HCT116 (cell line): Measurements from ENCODE around the gene SPRY4. TPM values are rescaled to one million over a fixed set of nuclear protein-coding genes. Genes with fewer than 3 reads are reported as not detected.

Experiments used
- ATAC-seq: fragments of 200-7000 bp; cut with Tn5 transposase; 2 replicates; pipeline ENCODE4 v1.9.1; 2020; ENCODE audit warnings: mild to moderate bottlenecking, moderate library complexity
- BruUV-seq: library from RNA; stranded (reverse); fragments of 400-500 nt; replicated peaks from 2 replicates; lab custom pipeline; 2021; lab: Mats Ljungman, UMichigan
- CTCF ChIA-PET: fragments of 300-600 bp; sonication (Branson Sonifier 250); formaldehyde crosslinking; loops from one replicate; lab custom pipeline; 2021; ENCODE audit warnings: antibody characterized with exemption; lab: Charles Lee
- POLR2A ChIA-PET: fragments of 300-600, 350-600 bp; sonication (Branson Sonifier 250); formaldehyde crosslinking; loops from one replicate; lab custom pipeline; 2021; ENCODE audit warnings: antibody characterized with exemption; lab: Charles Lee
- RAD21 ChIA-PET, 2 experiments: fragments of 300-600 bp; sonication (Branson Sonifier 250); formaldehyde crosslinking; loops; one replicate each; lab custom pipeline; 2023; ENCODE audit warnings: low total read pairs in 2 of 2; ENCODE audit not compliant: uncharacterized antibody in 2 of 2, unreplicated experiment in 2 of 2, low non-redundant PET in 1 of 2; lab: Charles Lee
- DNase-seq: peaks from one replicate; pipeline ENCODE4 v3.0.0-alpha.2; 2010; ENCODE audit warnings: low read depth, low spot score
- H2AFZ ChIP-seq: fragments of 200-600 bp; shearing (Covaris generic), sonication (generic); 2 replicates; pipeline ENCODE4 v1.6.1; 2017; ENCODE audit warnings: low read depth, mixed run types, mixed read lengths, antibody characterized with exemption, low read length; ENCODE audit not compliant: poor library complexity, severe bottlenecking
- H3K27ac ChIP-seq: 2 replicates; pipeline ENCODE4 v1.5.1; 2012; ENCODE audit warnings: low read depth, low read length
- H3K27me3 ChIP-seq: fragments of 200-600 bp; sonication (generic); 2 replicates; pipeline ENCODE4 v1.6.1; 2016; ENCODE audit warnings: mixed run types, low read length, mixed read lengths; ENCODE audit not compliant: insufficient read depth
- H3K36me3 ChIP-seq, 2 experiments: fragments of 200-500 bp in 1 of 2; fragments of 200-600 bp in 1 of 2; sonication (Bioruptor generic) in 1 of 2; sonication (generic) in 1 of 2; 2 replicates each; pipeline versions ENCODE4 v1.5.1 to v1.6.1; 2014 to 2016; ENCODE audit warnings: low read length in 2 of 2, inconsistent platforms in 1 of 2, mixed read lengths in 1 of 2, mixed run types in 1 of 2; ENCODE audit not compliant: insufficient read depth in 2 of 2, control insufficient read depth in 1 of 2
- H3K4me1 ChIP-seq, 2 experiments: fragments of 200-600 bp in 1 of 2; sonication (generic) in 1 of 2; 2 replicates each; pipeline versions ENCODE4 v1.5.1 to v1.6.1; 2012 to 2017; ENCODE audit warnings: low read length in 2 of 2, inconsistent platforms in 1 of 2, mild to moderate bottlenecking in 1 of 2, mixed read lengths in 1 of 2, mixed run types in 1 of 2, moderate library complexity in 1 of 2; ENCODE audit not compliant: insufficient read depth in 2 of 2, control insufficient read depth in 1 of 2
- H3K4me2 ChIP-seq: fragments of 200-600 bp; sonication (generic); 2 replicates; pipeline ENCODE4 v1.6.1; 2017; ENCODE audit warnings: mixed run types, low read length, mixed read lengths
- H3K4me3 ChIP-seq, 2 experiments: fragments of 200-600 bp in 1 of 2; sonication (generic) in 1 of 2; replicated peaks in 1 of 2; 2 replicates each; pipeline ENCODE4 v1.5.1; 2011 to 2016; ENCODE audit warnings: low read length in 2 of 2, control low read depth in 1 of 2, low read depth in 1 of 2, mild to moderate bottlenecking in 1 of 2, mixed read lengths in 1 of 2, mixed run types in 1 of 2
- H3K79me2 ChIP-seq: fragments of 200-600 bp; sonication (generic); 2 replicates; pipeline ENCODE4 v1.6.1; 2017; ENCODE audit warnings: mild to moderate bottlenecking, mixed run types, low read length, moderate library complexity, mixed read lengths; ENCODE audit not compliant: insufficient read depth
- H3K9ac ChIP-seq: fragments of 200-600 bp; sonication (generic); 2 replicates; pipeline ENCODE4 v1.6.1; 2016; ENCODE audit warnings: low read length, mixed read lengths
- H3K9me2 ChIP-seq: fragments of 200-600 bp; sonication (generic), shearing (Covaris generic); 2 replicates; pipeline ENCODE4 v1.6.1; 2017; ENCODE audit warnings: mixed run types, mild to moderate bottlenecking, moderate library complexity; ENCODE audit not compliant: insufficient read depth
- H3K9me3 ChIP-seq, 2 experiments: fragments of 200-500 bp in 1 of 2; fragments of 200-600 bp in 1 of 2; sonication (Bioruptor generic) in 1 of 2; sonication (generic) in 1 of 2; 2 replicates each; pipeline ENCODE4 v1.6.1; 2014 to 2017; ENCODE audit warnings: low read length in 2 of 2, mixed read lengths in 2 of 2, inconsistent platforms in 1 of 2, low read depth in 1 of 2, mild to moderate bottlenecking in 1 of 2, mixed run types in 1 of 2, moderate library complexity in 1 of 2; ENCODE audit not compliant: control insufficient read depth in 1 of 2, insufficient read depth in 1 of 2
- H4K20me1 ChIP-seq: fragments of 200-600 bp; sonication (generic), shearing (Covaris generic); 2 replicates; pipeline ENCODE4 v1.6.1; 2017; ENCODE audit warnings: mixed run types, mild to moderate bottlenecking, moderate library complexity; ENCODE audit not compliant: insufficient read depth
- CBX3 ChIP-seq: IDR thresholded peaks from 2 replicates; pipeline ENCODE4 v1.6.1; 2012; ENCODE audit warnings: low read depth
- ELF1 ChIP-seq: IDR thresholded peaks from 2 replicates; pipeline ENCODE4 v1.6.1; 2012; ENCODE audit warnings: low read depth, borderline replicate concordance
- EZH2phosphoT487 ChIP-seq: fragments of 200-600 bp; IDR thresholded peaks from 2 replicates; pipeline ENCODE4 v1.6.1; 2018; ENCODE audit warnings: antibody characterized with exemption, borderline replicate concordance
- JUND ChIP-seq: IDR thresholded peaks from 2 replicates; pipeline ENCODE4 v1.6.1; 2012
- MAX ChIP-seq: IDR thresholded peaks from 2 replicates; pipeline ENCODE4 v1.6.1; 2012
- POLR2AphosphoS5 ChIP-seq: IDR thresholded peaks from 2 replicates; pipeline ENCODE4 v1.6.1; 2011; ENCODE audit warnings: mild to moderate bottlenecking, low read depth, low read length, moderate library complexity
- RAD21 ChIP-seq: IDR thresholded peaks from 2 replicates; pipeline ENCODE4 v1.6.1; 2012; ENCODE audit warnings: low read depth, mild to moderate bottlenecking
- YY1 ChIP-seq: IDR thresholded peaks from 2 replicates; pipeline ENCODE4 v1.6.1; 2011; ENCODE audit warnings: low read length, low read depth, moderate library complexity, mild to moderate bottlenecking; ENCODE audit not compliant: insufficient replicate concordance; ENCODE audit errors: extremely low read depth
- ZNF274 ChIP-seq: fragments of 200-500 bp; sonication (Bioruptor generic); IDR thresholded peaks from 2 replicates; pipeline ENCODE4 v1.6.1; 2014; ENCODE audit warnings: mild to moderate bottlenecking, low read depth, low read length, inconsistent platforms
- intact Hi-C: fragments of 100-400 bp; cut with micrococcal nuclease; formaldehyde crosslinking; loops from 2 replicates; pipeline ENCODE4 v1.10.0; 2022
- total RNA-seq: library from RNA; stranded (reverse); gene quantifications from one replicate; pipeline ENCODE4 v1.2.1, GENCODE V29; 2021; ENCODE audit not compliant: unreplicated experiment
- TF ChIP-seq, protein P1 (sequence below), 3 experiments: fragments of 200-600 bp in 1 of 3; sonication (generic) in 1 of 3; IDR thresholded peaks in 2 of 3; conservative IDR thresholded peaks in 1 of 3; 2 replicates each; pipeline ENCODE4 v1.5.1; 2012 to 2017; ENCODE audit warnings: low read depth in 2 of 3, low read length in 2 of 3, antibody characterized with exemption in 1 of 3, borderline replicate concordance in 1 of 3, control low read depth in 1 of 3, mild to moderate bottlenecking in 1 of 3, mixed read lengths in 1 of 3, mixed run types in 1 of 3, moderate library complexity in 1 of 3; ENCODE audit not compliant: insufficient read depth in 1 of 3

The SPRY4 gene
- total RNA-seq, 1 experiment from 2014 or later, result 112 TPM

DNA sequence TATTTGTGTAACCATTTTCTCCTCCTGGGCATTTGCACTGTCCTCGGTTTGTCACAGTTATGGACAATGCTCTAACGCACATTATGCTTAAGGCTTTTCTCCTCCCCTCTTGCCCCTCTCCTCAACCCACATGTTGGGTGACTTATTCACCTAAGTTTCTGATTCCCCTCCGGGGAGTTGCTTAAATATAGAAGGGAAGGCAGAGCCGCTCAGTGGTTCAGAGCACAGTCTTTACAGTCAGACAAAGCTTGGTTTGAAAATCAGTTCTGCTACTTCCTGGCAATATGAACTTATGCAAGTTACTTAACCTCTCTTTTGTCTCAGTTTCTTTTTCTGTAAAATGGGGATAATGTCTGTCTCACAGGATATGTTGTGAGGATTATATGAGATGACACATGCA, 41.2 kb upstream of the SPRY4 start:
- ChIA-PET POLR2A (interaction anchor here (0.7 to 0.9 kb wide), 3 partner anchors 67 to 522 kb away, joined by 3 read pairs; no protein-coding TSS in a partner anchor), RAD21 (no interaction called here), CTCF (no interaction called here)
- Histone ChIP-seq H3K79me2 (no peaks in the 10 kb centered on the region; the same call in 1 of the 2 replicates), H3K4me3 (no peak overlapping the region), H3K27me3 (no peaks in the 10 kb centered on the region), H2AFZ (no peak overlapping the region), H3K9me2 (no peaks in the 10 kb centered on the region), H3K36me3 (no peaks in the 10 kb centered on the region), H3K9me3 (no peaks in the 10 kb centered on the region), H3K9ac (peak overlapping the region; percentile 0; the same call in 1 of the 2 replicates), H3K4me1 (peaks cover 82 to 95% of the 10 kb centered on the region in 2 experiments), H4K20me1 (no peaks in the 10 kb centered on the region), H3K4me2 (peak overlapping the region; percentile 79; the same call in 1 of the 2 replicates), H3K27ac (peak overlapping the region; percentile 99; the same call in 1 of the 2 replicates)
- DNase-seq (no peak), ATAC-seq (no peak)
- BruUV-seq, result no TSS peak
- TF ChIP-seq JUND, result no peak
- no peak for TF ChIP-seq EZH2phosphoT487
- no peak for TF ChIP-seq RAD21
- TF ChIP-seq MAX, result no peak
- no peak for TF ChIP-seq ELF1
- no peak for TF ChIP-seq CBX3
- TF ChIP-seq POLR2AphosphoS5, result no peak
- TF ChIP-seq YY1, result no peak
- no peak for TF ChIP-seq ZNF274
- TF ChIP-seq, protein P1, sequence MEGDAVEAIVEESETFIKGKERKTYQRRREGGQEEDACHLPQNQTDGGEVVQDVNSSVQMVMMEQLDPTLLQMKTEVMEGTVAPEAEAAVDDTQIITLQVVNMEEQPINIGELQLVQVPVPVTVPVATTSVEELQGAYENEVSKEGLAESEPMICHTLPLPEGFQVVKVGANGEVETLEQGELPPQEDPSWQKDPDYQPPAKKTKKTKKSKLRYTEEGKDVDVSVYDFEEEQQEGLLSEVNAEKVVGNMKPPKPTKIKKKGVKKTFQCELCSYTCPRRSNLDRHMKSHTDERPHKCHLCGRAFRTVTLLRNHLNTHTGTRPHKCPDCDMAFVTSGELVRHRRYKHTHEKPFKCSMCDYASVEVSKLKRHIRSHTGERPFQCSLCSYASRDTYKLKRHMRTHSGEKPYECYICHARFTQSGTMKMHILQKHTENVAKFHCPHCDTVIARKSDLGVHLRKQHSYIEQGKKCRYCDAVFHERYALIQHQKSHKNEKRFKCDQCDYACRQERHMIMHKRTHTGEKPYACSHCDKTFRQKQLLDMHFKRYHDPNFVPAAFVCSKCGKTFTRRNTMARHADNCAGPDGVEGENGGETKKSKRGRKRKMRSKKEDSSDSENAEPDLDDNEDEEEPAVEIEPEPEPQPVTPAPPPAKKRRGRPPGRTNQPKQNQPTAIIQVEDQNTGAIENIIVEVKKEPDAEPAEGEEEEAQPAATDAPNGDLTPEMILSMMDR (IDR thresholded peaks at IDR 0.05 in 2 of 3, conservative IDR thresholded peaks at IDR 0.05 in 1 of 3; ENCODE audit: borderline replicate concordance in 1 of 3, insufficient read depth in 1 of 3, low read depth in 2 of 3, low read length in 2 of 3), result no peak
- intact Hi-C loops, result loop anchor here (10.0 kb wide), 1 partner anchor 109 kb away; no protein-coding TSS in a partner anchor
